HUES48 (cell line): ENCODE data around the gene KCTD10.
"Not testable (repeated sequence)": the region's sequence is repeated elsewhere in the genome, so short reads cannot be mapped to it uniquely, and the experiment has no call there.

Source experiments
- H3K27ac ChIP-seq: one replicate; pipeline ENCODE4 v1.7.0; 2013; ENCODE audit warnings: low read depth, low read length, inconsistent platforms
- H3K27me3 ChIP-seq: 2 replicates; pipeline ENCODE4 v1.6.1; 2013; ENCODE audit warnings: mild to moderate bottlenecking, low read length; ENCODE audit not compliant: control insufficient read depth, insufficient read depth
- H3K36me3 ChIP-seq: 2 replicates; pipeline ENCODE4 v1.6.1; 2013; ENCODE audit warnings: low read length; ENCODE audit not compliant: control insufficient read depth, insufficient read depth
- H3K4me1 ChIP-seq: 2 replicates; pipeline ENCODE4 v1.6.1; 2013; ENCODE audit warnings: mild to moderate bottlenecking, low read length; ENCODE audit not compliant: control insufficient read depth, insufficient read depth
- H3K4me3 ChIP-seq: 2 replicates; pipeline ENCODE4 v1.5.1; 2013; ENCODE audit warnings: mild to moderate bottlenecking, low read depth, low read length
- H3K9ac ChIP-seq: 2 replicates; pipeline ENCODE4 v1.6.1; 2013; ENCODE audit warnings: mild to moderate bottlenecking, low read depth, low read length, moderate library complexity
- H3K9me3 ChIP-seq: 2 replicates; pipeline ENCODE4 v1.6.1; 2013; ENCODE audit warnings: low read length; ENCODE audit not compliant: control insufficient read depth, insufficient read depth

KCTD10 gene

GRCh38 chr12:109418848-109419480 lies 58.1 kb downstream of the KCTD10 start:
- Histone ChIP-seq H3K27ac (no peak overlapping the region), H3K9ac (no peak overlapping the region), H3K4me1 (no peaks in the 10 kb centered on the region), H3K9me3 (no peaks in the 10 kb centered on the region), H3K4me3 (no peak overlapping the region), H3K36me3 (no peaks in the 10 kb centered on the region), H3K27me3 (no peaks in the 10 kb centered on the region)

GRCh38 chr12:109406147-109406546 lies 71.0 kb downstream of the KCTD10 start:
- H3K27ac ChIP-seq: not testable (repeated sequence)

GRCh38 chr12:109404841-109405240 lies 72.3 kb downstream of the KCTD10 start:
- not testable (repeated sequence) for H3K4me1 ChIP-seq

More at GRCh38 chr12:109406147-109406546, 71.0 kb downstream of the KCTD10 start:
- H3K9ac ChIP-seq, H3K27me3 ChIP-seq, H3K4me1 ChIP-seq, H3K9me3 ChIP-seq, H3K4me3 ChIP-seq, H3K36me3 ChIP-seq: not testable (repeated sequence)

More at GRCh38 chr12:109404841-109405240, 72.3 kb downstream of the KCTD10 start:
- not testable (repeated sequence) for H3K4me3 ChIP-seq, H3K27ac ChIP-seq, H3K27me3 ChIP-seq, H3K9ac ChIP-seq, H3K36me3 ChIP-seq, H3K9me3 ChIP-seq
